DMS53 treated with DMSO at 0.1 percent for 48 hours (cell line): ENCODE data around the gene RILP.
A peak's percentile ranks its signal among the peaks of the same experiment; 100 is the strongest.

Experiments
- DNase-seq: peaks from one replicate; lab custom pipeline; 2025; ENCODE audit not compliant: unreplicated experiment; lab: John Stamatoyannopoulos, UW

The RILP gene

GRCh38 chr17:1605681-1606351, 43.9 kb downstream of the RILP start:
- no peak for DNase-seq

- DNase-seq: no peak
These were observed 44.7 kb downstream of the RILP start for GRCh38 chr17:1604831-1605528.

GRCh38 chr17:1601571-1601970, 48.1 kb downstream of the RILP start:
- no peak for DNase-seq

GRCh38 chr17:1598399-1599095, 51.1 kb downstream of the RILP start:
- DNase-seq: no peak

GRCh38 chr17:1597861-1598342, 51.8 kb downstream of the RILP start:
- peak; percentile 16 for DNase-seq
